ENCODE measurements around the gene CD300LF.

CD300LF gene

DNA sequence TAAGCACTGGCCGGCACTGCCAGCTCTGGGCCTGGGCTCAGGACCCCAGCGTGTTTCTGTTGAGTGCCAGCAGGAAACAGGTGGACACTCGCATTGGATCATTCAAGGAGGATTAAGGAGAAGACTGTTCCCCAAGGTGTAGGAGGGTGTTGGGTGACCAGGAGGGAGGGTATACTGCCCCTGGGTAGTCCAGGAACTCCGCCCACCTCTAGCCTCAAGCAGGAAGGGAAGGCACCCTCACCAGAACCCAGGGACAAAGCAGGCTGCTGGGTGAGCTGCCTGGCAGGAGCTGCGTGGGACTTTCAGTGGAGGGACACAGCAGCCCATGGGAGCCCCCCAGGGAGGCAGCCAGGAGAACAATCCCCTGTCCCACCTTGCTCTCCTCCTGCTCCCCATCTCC lies 16.6 kb upstream of the CD300LF start:
- no peak for DNase-seq

DNA sequence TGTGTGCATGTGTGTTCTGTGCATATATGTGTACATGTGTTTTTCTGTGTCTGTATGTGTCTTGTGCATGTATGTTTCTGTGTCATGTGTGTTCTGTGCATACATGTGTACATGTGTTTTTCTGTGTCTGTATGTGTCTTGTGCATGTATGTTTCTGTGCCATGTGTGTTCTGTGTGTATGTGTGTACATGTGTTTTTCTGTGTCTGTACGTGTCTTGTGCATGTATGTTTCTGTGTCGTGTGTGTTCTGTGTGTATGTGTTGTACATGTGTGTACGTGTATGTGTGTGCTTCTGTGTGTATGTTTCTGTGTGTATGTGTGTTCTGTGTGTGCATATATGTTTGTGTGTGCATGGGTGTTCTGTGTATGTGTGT lies 16.0 kb upstream of the CD300LF start:
- no peak for DNase-seq

DNA sequence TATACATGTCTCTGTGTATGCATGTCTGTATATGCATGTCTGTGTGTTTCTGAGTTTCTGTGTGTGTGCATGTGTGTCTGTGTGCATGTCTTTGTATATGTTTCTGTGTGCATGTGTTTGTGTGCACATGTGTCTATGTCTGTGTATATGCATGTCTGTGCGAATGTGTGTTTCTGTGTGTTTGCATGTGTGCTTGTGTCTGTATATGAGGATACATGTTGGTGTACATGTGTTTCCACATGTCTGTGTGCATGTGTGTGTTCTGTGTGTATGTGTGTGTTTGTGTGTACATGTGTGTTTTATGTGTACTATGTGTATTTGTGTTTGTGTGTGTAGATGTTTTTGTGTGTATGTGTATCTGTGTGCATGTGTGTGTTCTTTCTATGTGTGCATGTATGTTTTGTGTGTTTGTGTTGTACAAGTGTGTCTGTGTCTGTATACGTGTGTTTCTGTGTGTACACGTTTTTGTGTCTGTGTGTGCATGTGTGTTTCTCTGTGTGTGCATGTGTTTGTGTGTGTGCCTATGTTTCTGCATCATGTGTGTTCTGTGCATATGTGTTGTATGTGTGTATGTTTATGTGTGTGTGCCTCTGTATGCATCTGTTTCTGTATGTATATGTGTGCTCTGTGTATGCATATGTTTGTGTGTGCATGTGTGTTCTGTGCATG lies 15.4 kb upstream of the CD300LF start:
- DNase-seq: no peak

DNA sequence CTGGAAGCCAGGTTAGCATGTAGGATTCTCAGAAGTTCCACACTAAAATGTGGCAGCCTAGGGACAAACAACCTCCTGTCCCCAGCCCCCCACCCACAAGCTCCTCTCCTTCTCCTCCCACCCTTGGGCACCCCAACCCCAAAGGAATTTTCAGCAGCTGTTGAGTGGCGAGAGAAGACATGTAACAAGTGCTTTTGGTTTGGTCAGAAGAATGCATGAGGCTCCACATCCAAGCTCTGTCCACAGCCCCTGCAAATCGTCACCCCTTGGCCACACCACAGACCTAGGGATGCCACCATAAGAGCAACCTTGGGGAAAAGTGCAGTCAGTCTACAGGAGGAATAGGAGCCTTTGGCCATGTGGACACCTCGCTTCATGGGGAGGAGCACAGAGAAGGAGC lies 12.4 kb upstream of the CD300LF start:
- no peak for DNase-seq

DNA sequence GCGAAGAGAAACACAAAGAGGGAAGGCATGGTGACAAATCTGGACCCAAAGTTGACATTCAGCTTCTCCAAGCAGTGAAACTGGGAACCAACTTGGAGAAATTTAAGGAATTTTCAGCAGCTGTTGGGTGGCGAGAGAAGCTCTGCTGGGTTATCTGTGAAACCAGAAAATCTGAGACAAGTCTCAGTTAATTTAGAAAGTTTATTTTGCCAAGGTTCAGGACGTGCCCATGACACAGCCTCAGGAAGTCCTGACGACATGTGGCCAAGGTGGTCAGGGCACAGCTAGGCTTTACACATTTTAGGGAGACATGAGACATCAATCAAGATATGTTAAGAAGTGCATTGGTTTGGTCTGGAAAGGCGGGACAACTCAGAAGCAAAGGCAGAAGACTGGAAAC lies 11.2 kb upstream of the CD300LF start:
- DNase-seq: no peak

DNA sequence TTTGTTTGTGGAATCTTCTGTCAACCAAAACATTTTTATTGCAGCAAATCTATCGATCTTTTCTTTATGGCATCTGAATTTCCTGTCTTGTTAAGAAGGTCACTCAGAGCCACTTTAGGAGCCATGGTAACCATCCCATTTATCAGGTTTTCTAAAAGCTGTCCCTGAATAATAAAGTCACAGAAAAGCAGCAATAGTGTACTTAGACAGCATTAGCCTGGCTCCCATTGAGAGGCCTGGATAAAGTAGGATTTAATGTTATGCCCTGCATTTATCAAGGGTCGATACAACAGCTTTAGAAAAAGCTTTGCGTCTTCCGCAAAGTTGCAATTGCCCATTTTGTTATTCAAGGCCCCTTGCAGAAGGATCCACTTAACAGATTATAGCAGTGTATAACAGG lies 10.1 kb upstream of the CD300LF start:
- DNase-seq: no peak

DNA sequence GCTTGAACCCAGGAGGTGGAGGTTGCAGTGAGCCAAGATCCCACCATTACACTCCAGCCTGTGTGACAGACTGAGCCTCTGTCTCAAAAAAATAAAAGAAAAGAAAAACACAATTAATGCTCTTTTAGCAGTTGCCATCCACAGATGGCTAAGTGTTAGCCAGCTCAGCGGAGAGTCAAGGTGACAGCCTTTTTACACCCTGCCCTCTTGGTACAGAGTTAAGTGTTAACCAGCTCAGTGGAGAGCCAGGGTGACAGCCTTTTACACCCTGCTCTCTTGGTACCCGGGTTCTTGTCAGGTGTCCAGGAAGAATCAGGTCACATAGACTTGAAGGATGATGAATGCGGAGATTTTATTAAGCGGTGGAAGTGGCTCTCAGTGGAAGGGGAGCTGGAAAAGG lies 7.8 kb upstream of the CD300LF start:
- DNase-seq: no peak

DNA sequence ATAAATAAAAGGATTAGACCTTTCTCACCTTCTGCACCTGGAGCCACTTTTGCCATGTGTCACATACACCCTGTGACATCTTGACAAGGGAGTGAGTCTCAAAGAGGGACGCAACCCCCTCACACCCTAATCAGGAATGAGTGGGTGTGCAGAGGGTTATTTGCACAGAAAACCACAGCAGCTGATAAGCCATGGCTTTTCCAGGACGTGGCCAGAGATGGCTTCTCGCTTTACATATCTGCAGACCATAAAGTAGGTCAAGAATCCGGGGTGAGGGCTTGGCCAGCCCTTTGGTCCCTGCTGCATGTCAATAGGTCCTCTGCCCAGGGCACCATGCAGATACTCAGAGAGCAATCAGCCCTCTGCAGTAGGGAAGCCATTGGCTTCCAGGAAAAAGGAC lies 2.4 kb upstream of the CD300LF start:
- DNase-seq: peak; percentile 76

DNA sequence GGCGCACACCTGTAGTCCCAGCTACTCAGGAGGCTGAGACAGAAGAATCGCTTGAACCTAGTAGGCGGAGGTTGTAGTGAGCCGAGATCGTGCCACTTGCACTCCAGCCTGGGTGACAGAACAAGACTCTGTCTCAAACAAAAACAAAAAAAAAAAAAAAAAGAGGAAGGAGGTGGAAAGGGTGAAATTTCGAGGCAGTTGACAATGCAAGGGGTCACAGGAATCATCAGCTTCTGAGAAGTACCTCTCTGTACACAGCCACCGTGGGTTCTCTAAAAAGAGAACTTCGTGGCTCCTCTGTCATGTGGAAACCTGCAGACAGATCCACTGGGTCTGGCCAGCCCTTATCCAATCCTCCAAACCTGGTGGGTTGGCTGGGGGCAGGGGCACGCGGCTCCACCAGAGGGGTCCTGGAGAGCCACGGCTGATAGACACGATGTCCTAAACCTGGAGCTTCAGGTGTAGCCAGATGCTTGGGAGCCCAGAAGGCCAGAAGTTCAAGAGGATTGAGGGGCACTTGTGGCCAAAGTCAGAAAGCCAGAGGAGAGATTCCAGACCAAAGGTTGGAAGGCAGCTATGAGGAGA lies 540 bp upstream of the CD300LF start:
- DNase-seq: no peak

DNA sequence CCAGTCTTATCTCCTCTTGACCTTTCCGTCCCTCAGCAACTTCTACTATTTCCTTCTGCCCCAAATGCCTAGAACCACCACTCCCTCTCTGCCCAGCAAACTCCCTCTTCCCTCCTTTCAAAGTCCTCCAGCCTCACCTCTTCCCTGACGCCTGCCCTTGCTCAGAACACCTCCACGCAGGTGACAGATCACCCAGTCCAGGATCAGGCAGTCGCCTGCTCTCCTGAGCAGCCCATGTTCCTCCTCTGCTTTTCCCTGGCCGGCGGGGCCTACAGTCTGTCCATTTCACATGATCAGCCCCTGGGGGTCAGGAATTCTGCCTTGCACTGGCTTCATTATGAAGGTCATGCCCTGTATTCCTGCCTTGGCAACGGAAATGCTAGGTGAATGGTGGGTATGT lies 422 bp downstream of the CD300LF start:
- no peak for DNase-seq

DNA sequence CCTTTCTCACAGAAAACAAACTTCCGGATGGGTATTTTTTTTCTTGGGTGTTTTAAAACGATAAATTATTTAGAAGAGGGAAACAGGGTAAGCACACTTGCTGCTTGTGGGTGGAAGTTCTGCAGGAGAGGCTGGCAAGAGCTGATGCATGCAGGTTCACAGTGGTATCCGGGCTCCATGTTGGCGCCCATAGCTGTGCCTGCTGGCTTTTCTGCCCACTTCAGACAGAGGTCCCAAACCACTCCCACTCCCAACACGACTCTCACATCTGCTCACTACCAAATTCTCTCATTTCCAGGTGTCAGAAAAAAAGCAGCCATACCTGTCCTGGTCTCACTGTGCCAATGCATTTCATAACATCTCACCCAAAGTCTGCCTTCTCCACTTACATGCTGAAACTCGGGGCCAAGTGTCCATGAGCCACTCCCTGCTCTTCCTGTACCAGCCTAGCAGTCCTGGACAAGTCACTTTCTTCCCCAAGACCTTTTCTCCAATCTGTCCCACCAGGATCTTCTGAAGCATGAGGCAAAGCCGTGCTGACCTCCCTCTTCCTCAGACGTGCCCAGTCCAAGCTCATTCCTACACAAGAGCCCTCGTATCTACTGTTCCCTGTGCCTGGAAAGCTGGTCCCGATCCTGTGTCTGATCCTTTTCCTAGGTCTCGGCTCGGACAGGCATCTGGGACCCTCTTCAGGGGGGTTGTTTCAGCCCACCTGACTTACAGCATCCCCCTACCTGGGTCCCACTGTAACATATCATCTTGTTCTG lies 1.5 kb downstream of the CD300LF start:
- DNase-seq: no peak

DNA sequence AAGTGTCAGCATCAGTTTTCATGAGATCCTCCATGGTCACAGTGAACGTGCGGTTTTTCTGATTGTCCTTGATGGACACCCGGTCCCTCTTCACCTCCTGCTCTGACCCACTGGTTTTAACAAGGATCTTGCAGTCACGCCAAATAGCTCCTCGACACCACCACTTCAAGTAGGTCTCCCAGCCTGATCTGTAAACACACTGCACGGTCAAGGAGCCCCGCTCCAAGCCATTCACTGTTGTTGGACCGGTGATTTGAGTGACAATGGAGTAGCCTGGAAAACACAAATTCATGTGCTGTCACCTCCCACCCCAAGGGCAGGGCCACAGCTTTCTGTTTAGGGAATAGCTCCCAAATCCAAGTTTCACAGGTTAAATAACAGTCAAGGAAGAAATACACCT lies 8.2 kb downstream of the CD300LF start:
- DNase-seq: no peak

DNA sequence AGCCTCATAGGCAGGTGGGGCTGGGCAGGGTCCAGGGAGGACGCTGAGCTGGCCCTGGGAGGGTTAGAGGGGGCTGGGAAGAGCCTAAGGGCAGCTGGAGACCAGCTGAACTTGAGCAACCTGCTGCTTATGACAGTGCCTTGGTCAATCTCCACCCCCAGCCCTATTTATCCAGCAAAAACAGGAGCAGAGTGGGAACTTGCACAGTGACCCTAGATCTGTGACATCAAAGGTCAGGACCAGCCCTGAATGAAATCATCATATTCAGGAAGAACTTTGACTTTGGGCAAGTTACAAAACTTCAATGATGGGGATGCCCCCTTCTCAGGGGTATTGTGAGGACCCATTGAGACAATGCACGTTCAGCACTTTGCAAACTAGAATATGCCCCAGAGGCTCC lies 9.4 kb downstream of the CD300LF start:
- no peak for DNase-seq

DNA sequence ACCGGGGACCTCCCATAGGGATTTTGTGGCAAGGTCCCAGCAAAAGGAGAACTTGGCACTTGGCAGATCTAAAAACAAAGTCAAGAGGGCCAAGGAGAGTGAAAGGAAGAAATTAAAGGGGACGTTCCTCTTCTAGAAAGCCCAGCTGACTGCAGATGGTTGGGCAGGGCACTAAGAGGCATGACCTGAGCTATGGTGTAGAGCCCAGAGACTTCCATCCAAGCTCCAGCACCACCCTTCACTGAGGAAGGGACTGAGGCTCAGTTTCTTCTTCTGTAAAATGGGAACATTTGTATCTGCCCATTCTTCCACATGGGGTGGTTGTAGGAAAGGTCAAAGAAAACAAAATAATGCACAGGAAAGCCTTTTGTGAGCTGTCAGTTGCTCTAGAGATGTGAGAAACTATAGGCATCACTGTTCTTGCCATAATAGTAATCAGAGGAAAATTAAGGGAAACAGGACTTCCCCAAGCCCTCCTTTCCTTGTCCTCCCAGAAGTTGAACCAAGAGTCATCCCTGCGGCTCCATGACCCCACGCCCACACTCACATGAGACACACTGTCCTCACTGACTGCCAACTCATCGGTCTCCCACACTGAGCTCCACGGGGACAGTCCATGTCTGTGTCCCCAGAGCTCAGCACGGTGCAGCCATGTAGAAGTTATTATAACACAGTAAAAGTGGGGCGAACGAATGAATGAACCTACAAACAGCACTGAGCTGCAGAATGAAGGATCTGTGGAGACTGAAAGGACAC lies 10.4 kb downstream of the CD300LF start:
- no peak for DNase-seq

DNA sequence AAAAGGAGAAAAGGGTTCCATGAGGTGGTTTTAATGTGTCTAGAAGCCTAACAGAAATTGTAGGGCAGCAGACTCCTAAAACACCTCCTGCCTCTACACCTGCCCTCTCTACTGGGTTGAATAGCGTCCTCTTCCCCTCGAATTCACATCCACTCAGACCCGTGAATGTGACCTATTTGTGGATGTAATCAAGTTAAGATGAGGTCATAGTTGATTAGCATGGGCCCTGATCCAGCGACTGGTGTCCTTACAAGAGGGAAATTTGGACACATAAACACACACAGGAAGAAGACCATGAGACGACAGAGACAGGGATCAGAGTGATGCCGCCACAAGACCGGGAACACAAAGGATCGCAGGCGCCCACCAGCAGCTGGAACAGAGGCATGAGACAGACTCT lies 13.5 kb downstream of the CD300LF start:
- DNase-seq: no peak

DNA sequence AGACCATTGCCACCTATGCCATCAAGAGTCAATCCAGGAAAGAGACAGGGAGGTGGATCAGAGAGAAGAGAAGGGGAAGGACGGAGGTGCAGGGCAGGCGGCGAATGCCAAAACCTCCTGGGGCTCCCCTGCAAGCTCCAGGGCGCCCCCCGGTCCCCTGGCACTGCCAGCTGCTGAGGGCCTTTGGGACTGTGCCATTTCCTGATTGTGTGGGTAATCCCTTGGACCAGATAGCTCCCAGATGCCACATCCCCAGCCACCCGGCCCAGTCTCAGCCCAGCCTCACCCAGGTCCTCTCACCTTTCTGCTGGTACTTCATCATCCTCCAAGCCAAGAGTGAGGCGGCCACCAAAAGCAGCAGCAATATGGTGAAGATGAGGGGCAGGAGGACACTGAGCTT lies 14.7 kb downstream of the CD300LF start:
- DNase-seq: no peak

DNA sequence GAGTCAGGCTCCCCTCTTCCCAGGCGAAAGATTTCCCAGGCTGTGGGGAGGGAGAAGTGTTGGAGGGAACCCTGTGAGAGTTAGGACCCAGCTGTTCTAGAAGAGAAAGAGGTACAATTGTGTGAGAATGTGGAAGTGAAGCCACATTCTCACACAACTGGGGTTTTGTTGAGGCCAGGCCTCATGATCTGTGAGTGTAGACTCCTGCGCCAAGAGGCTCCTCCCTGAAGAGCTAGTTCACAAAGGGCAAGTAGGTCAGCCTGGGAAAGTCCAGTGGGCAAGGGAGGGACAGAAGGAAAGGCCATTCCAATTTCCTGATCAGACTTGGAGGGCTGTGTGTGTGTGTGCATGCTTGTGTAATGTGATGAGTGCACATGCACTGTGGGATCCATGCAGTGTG lies 15.2 kb downstream of the CD300LF start:
- no peak for DNase-seq

DNA sequence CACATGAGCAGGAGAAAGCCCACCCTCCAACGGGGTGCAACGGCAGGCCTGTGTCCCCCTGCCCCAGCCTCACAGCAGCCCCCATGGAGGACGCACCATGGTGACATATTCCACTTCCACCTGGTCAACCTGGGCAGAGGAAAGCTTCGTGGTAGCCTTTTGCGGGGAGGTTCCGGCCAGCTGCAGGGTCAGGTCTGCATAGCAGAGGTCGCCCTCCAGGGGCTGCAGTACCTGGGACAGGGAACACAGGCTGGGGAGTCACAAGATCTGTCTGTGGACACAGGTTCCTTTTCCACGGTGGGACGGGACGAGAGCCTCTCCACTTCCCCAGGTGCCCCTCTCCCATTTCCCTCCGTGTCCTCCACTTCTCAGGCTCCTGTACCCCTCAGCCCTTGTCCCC lies 17.1 kb downstream of the CD300LF start:
- DNase-seq: no peak

DNA sequence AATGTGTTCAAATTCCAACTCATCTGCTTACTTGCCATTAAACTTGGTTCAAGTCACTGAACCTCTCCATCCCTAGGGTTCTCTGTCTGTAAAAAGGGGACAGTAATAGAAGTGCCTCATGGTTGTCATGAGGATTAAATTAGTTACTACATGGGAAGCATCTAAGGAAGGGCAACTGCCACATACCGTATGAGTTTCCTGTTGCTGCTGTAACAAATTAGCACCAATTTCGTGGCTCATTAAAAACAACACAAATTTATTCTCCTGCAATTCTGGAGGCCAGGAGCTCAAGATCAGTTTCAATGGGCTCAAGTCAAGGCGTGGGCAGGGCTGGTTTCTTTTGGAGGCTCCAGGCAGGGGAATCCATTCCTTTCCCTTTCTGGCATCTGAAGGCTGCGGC lies 18.6 kb downstream of the CD300LF start:
- DNase-seq: no peak

DNA sequence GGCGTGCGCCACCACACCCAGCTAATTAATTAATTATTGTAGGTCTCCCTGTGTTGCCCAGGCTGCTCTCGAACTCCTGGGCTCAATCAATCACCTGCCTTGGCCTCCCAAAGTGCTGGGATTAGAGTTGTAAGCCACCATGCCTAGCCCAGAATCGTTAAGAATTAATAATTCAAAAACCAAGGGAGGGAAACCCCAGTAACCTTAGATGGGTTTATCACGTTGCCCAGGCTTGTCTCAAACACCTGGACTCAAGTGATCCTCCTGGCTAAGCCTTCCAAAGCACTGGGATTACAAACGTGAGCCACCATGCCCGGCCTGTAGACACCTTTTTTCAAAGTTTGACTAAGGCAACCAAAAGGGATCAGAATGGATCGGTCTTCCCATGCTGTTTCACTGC lies 21.6 kb downstream of the CD300LF start:
- no peak for DNase-seq

DNA sequence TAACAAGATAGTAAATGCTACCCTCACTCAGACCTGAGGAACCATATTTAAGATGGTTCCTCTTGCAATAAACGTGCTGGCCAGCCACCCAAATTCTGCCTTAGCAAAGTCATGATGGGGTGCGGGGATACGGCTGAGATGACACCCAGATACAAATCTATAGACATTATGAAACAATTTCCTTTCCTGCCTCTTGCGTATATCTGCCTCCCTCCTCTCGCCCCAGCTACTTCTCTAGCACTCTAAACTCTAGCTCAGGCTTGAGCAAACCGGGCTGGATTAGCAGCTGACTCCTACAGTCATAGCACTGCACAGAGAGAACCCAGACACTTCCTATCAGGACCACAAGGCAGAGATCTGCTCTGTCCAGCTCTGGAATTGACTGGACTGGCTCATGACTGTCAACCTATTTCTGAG lies 22.3 kb downstream of the CD300LF start:
- peak; percentile 13 for DNase-seq

DNA sequence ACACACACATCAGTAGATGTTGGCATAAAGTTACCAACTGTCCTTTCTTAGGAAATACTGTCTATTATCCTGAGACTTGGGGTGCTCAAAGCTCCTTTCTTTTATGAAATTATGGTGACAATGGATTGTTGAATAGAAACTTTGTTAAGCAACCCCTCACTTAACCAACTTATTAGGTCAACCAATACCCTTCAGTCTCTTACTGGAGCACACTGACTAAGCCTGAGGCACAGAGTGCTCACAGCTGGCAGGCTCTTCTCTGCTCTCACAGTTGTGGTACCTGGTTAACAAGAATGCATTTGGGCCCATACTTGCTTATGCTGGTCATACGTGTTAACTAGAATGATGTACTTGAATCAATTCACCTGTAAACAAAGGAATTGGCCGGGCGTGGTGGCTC lies 24.8 kb downstream of the CD300LF start:
- no peak for DNase-seq

DNA sequence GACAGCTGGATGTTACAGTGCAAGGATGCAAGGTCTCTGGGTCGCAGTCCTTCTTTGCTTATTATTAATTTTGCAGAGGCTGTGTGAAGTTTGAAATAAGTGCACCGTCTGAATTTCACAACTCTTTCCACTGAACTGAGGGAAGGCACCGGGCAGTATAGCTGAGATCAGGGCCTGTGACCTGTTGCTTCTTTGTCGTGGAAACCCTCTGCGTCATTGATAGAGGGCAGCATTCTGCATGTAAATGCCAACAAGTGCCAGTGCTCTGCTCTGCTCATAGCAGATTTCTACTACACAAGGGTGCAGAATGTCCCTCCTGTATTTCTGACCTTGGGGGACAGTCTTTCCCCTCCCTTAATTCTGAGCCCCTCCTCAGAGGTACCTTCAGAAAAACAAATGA lies 26.0 kb downstream of the CD300LF start:
- DNase-seq: no peak
